IPS-NIHi7 (cell line): ENCODE measurements around the gene IFITM10.
A peak's percentile ranks its signal among the peaks of the same experiment; 100 is the strongest.

Source experiments
- DNase-seq: peaks from one replicate; pipeline ENCODE4 v3.0.0; 2012; ENCODE audit warnings: mixed read lengths; ENCODE audit errors: extremely low spot score

Gene IFITM10

DNA sequence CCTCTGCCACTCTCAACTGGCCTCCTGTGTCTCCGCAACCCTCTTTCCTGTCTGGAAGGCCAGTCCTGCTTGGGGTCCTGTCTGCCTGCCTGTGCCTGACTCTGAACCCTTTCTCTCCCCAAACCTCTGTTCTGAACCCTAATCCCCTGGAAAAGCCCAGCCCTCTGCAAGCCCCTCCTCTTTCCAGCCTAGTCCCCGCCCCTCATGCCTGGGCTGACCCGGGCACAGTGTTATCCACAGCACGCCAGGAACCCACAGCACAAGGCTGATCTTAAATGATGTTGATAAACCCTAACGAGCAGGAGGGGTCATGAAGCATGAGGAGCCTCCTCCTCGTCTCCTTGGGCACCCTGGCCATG lies at the start of gene IFITM10:
IFITM10 (minus strand) TSS at position 115 of the 359 bp plus-strand sequence. CDS start 153 bp downstream, outside the sequence.
- DNase-seq, result peak; percentile 60

DNA sequence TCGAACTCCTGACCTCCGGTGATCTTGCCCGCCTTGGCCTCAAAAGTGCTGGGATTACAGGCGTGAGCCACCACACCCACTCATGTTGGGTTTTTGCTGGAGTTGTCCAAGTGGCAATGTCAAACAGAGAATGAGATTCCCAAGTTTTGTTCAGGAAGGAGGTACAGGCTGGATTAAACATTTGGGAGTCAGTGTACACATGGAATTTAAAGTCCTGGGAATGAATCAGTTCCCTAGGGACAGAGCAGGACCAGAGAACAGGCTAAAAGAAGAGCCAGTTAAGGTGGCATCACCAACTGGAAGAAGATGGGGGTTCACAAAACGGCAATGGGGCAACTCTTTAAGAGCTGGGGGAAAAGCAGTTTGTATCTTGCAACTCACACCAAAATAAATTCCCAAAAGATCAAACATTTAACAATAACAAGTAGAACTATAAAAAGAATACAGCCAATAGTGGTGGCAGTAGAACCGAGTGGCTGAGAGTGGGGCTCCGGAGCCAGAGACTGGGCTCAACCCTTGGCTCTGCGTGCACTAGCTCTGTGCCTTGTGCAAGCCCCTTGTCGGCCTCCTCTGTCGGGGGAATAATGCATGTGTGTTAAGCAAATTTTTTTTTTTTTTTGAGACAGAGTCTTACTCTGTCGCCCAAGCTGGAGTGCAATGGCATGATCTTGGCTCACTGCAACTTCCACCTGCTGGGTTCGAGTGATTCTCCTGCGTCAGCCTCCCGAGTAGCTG lies 47.2 kb upstream of the IFITM10 start:
- no peak for DNase-seq

DNA sequence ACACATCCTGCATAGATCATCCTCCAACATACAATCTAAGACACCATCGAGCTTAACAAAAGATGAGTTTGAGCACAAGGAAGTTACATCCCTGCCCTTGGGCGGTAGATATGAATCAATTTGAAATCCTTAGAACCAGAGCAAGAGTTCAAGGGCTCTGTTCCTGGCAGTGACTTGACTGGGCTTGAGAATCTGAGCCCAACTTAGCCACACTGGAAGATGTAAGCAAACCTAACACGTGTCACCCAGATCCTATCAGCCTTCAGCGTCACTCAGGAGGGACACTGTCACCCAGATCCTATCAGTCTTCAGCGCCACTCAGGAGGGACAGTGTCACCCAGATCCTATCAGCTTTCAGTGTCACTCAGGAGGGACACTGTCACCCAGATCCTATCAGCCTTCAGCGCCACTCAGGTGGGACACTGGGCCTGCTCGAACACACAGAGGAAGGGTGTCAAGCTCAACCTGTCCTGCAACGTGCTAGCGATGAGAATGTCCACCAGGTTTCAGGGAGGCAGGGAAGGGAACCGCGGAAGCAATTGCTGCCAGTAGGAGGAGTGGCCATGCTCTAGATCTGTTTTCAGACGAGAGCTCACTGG lies 46.1 kb upstream of the IFITM10 start:
- peak; percentile 43 for DNase-seq

DNA sequence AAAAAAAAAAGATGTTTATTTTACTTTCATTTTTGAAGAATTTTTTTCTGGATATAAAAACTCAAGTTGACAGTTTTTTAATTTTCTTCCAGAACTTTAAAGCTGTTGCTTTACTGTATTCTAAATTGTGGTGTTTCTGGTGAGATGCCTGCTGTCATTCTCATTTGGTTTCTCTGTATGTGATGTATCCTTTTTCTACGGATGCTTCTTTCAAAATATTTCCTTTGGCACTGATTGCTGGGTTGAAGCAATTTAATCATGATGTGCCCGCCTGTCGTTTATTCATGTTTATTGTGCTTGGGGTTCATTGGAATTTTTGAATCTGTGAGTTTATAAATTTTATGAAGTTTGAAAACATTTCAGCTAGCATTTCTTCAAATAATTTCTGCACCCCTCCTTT lies 42.7 kb upstream of the IFITM10 start:
- no peak for DNase-seq

DNA sequence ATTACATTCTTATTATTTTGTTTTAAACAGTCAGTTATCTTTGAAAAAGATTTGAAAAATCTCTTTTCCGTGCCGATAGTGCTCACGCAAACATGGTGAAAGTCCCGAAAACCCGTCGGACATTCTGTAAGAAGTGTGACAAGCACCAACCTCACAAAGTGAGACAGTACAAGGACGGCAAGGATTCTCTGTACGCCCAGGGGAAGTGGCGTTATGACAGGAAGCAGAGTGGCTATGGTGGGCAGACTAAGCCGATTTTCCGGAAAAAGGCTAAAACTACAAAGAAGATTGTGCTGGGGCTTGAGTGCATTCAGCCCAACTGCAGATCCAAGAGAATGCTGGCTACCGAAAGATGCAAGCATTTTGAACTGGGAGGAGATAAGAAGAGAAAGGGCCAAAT lies 42.1 kb upstream of the IFITM10 start:
- no peak for DNase-seq

DNA sequence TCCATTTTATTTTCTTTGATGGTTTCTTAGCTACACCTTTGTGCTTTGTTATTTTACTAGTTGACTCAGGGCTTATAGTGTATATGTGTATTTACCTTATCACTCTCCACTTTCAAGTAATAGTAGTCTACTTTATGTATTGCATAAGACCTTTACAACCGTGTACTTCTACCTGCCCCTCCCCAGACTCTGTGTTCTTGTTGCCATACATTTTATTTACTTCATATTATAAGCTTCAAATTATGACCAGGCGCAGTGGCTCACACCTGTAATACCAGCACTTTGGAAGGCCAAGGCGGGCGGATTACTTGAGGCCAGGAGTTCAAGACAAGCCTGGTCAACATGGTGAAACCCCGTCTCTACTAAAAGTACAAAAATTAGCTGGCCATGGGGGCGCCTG lies 41.5 kb upstream of the IFITM10 start:
- no peak for DNase-seq

DNA sequence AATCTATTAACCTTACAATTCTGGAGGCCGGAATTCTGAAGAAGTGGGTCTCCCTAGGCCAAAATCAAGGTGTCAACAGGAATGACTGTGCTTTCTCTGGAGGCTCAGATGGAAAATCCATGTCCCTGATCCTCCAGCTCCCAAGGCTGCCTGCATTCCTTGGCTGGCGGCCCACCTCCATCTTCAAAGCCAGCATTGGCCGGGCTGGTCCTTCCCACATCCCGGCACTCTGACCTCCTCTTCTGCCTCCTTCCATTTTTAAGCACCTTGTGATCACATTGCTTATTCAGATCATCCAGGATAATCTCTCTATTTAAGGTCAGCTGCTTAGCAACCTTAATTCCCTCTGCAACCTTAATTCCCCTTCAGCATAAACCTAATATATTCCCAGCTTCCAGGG lies 36.1 kb upstream of the IFITM10 start:
- no peak for DNase-seq

DNA sequence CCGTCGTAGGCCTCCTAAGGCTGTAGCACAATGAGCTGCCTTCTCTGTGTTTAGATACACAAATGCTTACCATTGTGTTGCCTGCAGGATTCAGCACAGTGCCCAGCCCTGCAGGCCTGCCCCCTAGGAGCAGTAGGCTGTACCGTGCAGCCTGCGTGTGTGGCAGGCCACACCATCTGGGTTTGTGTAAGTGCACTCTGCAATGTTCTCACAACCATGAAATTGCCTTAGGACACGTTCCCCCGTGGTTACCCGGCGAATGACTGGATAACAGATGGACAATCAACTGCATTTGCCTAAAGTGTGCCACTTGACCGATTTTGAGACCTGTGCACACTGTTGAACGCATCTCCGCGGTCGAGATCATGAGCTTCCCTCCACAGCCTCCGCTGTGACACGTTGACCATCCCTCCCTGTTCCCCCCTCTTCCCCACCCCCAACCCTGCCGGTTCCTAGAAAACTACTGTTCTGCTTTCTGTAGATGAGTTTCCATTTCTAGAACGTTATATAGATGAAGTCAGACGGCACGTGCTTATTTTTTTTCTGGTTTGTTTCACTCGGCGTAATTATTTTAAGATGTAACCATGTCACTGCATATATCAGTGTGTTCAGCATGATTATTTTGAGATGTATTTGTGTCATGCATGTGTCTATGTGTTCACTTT lies 35.5 kb upstream of the IFITM10 start:
- no peak for DNase-seq

DNA sequence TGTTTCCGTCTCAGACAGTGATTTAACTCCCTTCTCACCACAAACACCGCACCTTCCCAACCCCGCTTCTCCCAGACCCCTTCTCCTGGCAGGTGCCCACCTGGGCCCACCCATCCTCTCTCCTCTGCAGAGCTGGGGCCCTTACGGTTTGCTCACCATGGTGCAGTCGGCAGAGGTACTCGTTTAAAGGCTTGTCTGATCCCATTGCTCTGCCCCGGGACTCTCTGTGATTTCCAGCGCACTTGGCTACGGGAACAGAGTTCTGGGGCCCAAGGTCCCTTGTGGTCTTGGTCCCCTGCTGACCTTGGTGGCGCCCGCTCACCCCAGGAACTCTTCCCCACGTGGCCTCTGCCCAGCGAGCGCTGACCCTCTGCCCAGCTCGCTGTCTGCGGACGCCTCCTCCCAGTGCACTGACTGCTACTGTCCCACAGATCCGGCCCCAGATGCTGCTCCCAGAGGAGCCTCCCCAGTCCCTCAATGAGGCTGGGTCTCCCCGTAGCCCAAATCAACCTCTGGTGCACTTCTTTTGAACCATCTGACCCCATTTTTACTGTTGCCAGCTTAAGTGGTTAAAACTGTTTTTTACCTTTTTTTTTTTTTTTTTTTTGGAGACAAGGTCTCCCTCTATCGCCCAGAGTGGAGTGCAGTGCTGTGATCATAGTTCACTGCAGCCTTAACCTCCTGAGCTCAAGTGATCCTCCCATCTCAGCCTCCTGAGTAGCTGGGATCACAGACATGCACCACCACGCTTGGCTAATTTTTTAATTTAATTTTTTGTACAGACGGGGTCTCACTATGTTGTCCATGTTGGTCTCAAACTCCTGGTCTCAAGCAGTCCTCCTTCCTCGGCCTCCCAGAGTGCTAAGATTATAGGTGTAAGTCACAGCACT lies 34.6 kb upstream of the IFITM10 start:
- DNase-seq, result no peak

DNA sequence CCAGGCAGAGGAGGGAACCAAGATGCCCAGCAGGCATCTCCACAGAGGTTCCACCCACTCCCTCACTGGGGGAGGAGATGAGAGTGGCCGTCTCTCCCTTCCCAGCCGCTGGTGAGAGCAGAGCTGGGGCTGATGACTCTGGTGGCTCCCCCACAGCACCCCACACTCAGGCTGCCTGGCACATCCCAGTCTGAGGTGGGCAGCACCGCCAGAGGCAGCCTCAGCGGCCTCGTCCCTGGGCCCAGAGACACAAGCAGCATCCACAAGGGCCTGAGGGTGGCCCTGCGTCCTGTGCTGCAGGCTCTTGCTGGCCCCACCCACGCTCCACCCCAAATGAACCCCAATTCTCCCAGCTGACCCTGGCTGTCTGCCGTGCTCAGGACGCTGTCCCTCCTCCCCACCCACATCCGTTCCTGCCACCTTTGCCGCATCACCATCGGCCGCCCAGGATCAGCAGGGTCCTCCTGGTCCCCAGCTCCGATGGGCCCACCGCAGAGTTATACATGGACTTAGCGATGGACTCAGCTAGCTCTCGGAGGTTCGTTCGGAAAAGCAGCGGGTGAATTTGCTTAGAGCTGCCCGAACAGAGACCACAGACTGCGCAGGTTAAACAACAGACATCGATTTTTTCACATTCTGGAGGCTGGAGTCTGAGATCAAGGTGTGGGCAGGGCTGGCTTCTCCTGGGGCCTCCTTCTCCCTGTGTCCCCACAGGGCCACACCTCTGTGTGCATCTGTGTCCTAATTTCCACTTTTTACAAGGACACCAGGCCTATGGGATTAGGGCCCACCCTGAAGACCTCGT lies 33.5 kb upstream of the IFITM10 start:
- no peak for DNase-seq

DNA sequence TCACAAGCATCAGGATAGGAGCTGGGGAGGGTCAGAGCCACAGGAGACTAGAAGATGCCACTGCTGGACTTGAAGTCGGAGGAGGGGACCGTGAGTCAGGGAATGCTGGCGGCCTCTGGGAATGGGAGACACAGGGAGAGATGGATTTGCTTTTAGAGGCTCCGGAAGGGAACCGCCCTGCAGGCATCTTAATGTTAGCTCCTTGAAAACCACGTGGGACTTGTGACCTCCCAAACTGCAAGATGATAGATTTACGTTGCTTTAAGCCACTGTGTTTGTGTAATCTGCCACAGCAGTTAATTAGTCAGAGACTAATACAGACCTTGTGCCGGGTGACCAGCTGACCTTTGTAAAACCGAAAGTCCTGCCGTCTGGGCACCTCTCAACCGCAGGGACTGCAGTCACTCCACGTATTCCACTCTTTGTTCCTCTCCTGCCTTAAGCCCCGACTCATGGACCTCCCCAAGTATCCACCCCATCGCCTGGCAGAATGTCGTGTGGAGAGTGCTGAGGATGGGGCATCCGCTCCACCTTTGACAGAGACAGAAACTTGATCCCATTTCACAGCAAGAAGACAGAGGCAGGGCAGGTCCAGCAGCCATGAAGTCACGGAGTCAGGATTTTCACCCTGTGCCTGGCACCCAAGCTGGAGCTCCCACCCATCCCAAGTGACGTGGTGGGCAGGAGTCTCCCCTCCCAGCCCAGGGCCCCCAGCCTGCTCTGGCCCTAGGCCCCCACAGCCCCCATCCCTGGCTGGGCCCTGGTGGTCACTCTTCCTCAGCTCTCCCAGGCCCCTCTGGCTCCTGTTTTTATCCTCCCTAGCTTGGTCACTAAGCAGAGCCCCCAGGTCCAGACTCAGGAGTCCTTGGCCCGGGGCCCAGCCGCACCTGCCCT lies 32.7 kb upstream of the IFITM10 start:
- DNase-seq, result no peak

DNA sequence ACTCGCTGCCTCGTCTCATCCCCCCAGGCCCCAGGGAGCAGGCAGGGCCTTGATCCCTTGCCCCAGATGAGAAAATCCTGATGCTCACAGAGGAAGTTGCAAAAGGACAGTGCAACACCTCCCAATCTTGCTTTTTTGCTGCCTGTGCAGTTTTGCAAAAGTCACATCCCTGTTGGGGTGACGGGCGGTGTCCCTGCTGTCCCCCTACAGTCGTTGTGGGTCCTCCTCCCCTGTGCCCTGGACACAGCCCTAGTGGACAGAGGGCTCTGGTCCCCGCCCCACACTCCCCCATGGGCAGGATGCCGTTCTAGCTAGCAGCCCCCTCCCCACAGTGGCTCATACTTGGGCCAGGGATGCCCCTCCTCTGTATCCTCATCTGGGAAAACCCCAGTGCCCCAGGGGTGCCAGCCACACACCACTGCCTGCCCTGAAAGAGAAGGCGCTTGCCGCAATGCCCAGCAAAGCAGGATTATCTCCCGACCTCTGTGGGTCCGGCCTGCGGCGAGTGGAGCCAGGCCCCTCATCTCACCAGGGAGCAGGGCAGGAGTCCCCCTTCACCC lies 31.7 kb upstream of the IFITM10 start:
- DNase-seq, result no peak

DNA sequence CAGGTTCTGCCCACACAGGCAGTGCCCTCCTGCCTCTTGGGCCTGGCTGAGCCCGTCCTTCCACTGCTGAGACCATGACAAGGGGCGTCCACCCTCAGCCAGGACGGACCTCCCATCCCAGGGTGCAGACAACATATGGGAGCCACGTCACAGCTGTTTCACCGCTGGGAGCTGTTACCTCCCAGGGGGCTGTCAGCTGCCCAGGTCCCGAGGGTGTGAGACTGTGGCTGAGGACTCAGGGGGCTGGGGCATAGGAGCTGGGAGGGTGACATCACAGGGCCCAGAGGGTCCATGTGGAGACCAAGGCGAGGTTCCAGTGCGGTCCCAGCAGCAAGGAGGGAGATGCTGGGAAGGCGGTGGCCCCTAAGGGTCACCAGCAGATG lies 31.2 kb upstream of the IFITM10 start:
- no peak for DNase-seq

DNA sequence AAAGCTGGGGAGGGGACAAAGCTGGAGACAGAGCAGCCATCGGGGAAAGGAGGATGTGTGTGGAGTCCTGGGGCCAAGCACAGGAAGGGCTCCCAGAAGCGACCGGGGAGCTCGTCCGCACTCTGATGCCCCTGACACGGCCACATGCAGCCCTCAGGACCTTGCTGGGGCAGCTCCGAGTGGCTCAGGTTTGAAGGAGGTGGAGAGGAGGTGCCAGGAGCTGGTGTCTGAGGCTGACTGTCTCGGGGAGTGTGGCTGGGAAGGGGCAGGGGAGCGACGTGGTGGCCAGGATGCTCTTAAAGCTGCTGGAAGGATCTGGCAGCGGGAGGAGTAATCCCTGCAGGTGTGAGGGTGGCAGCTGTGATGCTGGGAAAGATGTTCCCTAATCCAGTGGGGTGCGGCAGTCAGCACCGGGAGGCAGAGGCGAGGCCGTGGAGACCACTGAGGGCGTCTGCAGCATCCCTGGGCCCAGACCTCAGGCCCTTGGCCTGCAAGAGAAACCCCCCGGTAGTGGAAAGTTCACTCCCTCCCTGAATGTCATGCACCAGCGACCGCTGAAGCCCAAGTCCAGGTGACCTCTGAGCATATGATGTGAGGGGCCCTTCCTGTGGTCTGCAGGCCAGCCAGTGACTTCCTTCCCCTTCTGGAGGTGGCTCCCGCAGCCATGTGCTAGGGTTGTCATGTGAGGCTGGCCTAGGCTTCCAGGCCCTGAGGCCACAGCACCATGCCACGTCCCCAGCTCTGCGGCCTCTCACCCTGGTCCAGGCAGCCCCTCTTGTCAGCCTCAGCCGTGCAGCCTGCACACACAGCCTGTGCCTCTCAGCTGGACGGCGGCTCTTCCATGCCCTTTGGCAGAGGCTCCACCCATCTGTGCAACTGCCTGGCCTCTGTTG lies 30.6 kb upstream of the IFITM10 start:
- DNase-seq, result no peak

DNA sequence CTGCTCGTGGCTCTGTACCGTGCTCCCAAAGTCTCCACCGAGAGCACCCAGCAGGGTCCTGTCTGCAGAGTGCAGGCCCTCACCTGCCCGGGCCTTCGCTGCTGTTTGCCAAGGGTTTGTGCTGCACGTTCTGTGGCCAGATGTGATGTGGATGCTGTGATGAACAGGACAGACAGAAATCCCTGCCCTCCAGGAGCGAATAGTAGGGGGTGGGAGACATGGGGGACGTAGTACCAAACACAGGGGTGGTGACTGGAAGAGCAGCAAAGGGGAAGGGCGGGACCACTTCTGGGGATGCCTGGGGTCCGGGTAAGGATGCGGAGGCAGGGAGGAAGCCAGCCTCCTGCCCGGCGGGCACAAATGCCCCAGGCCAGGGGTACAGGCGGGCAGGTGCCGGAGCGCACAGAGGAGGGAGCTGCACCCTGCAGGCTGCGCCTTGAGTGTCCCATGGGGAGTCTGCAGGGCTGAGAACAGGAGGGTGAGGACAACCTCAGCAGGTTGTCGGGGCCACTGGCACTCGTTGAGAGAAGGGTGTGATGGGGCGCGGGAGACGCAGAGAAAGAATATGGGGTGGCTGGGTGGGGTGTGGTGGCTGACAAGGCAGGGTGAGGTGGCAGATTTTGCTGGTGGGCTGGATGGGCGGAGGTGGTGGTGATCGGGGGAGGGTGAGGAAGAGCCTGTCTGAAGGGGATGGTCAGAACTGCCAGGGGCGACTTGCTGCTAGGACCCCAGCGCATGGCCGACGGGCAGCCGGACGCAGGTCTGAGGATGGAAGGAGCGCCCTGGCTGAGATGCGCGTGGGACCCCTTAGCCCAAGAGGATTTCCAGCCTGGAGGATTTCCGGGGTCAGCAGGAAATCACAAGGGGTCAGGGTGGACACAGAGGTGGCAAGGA lies 29.7 kb upstream of the IFITM10 start:
- no peak for DNase-seq

DNA sequence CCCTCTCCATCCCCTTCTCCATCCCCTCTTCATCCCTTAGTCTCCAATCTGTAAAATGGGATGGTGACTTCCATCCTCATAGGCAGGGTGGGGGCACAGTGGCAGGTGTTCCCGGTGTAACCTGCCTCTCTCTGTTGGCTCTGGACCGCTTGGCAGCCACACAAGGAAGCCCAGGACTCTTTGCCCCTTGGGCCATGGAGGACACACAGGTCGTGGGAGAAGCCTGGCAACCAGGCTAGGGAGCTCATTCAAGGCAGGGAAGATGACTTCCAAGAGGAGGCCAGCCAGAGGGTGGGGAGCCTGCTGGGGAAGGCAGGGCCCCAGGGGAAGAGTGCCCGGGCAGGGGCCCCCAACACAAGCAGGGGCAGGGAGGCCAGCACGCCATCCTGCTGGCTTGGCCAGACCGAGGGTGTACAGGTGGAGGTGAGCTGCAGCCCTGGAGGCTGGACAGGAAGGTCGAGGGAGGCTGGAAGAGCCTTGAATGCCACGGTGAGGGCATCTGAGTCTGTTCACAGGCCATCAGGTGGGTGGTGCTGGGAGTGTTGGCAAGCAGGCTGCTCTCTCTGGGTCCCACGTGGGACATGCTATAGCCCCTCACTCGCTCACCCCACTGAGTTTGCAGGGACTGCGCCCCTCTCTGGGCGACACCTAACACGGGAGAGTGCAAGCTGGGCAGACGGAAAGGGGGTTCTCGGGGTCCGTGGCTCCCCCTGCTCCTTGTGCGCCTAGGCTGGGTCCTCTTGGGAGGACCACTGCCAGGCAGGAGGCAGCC lies 28.8 kb upstream of the IFITM10 start:
- DNase-seq, result no peak
